D721Med (cell line): ENCODE data around the gene CDKAL1.

Source experiments
- DNase-seq: peaks from one replicate; pipeline ENCODE4 v3.0.0; 2011; ENCODE audit warnings: low spot score; ENCODE audit not compliant: insufficient read length
- FAIRE-seq: peaks from 2 replicates; lab custom pipeline; 2011; peaks lifted over from hg19 to GRCh38; lab: Jason Lieb, UNC
- TF ChIP-seq, protein P1 (sequence below): IDR thresholded peaks from 2 replicates; pipeline ENCODE4 v1.5.1; 2012; ENCODE audit warnings: mild to moderate bottlenecking, control low read depth; ENCODE audit not compliant: insufficient read depth; ENCODE audit errors: missing control alignments

Gene CDKAL1

GRCh38 chr6:21067521-21067920 is 533.3 kb downstream of the CDKAL1 start:
- TF ChIP-seq, protein P1, sequence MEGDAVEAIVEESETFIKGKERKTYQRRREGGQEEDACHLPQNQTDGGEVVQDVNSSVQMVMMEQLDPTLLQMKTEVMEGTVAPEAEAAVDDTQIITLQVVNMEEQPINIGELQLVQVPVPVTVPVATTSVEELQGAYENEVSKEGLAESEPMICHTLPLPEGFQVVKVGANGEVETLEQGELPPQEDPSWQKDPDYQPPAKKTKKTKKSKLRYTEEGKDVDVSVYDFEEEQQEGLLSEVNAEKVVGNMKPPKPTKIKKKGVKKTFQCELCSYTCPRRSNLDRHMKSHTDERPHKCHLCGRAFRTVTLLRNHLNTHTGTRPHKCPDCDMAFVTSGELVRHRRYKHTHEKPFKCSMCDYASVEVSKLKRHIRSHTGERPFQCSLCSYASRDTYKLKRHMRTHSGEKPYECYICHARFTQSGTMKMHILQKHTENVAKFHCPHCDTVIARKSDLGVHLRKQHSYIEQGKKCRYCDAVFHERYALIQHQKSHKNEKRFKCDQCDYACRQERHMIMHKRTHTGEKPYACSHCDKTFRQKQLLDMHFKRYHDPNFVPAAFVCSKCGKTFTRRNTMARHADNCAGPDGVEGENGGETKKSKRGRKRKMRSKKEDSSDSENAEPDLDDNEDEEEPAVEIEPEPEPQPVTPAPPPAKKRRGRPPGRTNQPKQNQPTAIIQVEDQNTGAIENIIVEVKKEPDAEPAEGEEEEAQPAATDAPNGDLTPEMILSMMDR, result no peak
- DNase-seq (no peak), FAIRE-seq (no peak)

DNA sequence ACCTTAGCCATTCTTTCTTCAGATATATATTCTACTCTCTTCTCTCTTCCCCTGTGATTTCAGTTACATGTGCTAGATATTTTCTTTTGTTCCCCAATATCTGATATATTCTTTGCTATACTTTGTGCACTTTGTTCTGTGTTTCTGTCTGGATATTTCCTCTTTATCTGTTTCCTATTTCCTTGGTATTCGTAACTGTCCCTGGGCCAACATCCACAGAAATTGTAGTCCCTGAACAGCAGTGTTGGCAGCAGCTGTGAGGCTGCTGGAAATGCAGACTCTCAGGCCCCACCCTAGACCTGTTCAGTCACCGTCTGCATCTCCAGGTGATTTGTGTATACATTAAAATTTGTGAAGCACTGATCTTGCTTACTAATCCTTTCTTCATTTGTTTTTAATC is 536.4 kb downstream of the CDKAL1 start:
- no peak for DNase-seq
- TF ChIP-seq, protein P1, result no peak
- FAIRE-seq, result no peak

GRCh38 chr6:21071780-21072468 is 537.7 kb downstream of the CDKAL1 start:
- DNase-seq (no peak), FAIRE-seq (peak; percentile 51)
- TF ChIP-seq, protein P1, result no peak

DNA sequence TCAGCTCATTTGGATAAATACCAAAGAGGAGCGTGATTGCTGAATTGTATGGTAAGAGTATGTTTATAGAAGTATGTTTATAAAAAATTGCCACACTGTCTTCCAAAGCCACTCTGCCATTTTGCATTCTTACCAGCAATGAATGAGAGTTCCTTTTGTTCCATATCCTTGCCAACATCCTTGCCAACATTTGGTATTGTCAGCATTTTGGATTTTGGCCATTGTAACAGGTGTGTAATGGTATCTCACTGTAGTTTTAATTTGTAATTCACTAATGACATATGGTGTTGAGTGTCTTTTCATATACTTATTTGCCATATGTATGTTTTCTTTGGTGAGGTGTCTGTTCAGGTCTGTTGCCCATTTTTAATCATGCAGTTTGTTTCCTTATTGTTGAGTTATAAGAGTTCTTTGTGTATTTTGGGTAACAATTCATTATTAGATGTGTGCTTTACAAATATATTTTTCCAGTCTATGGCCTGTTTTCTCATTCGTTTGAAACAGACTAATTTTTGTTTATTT is 539.1 kb downstream of the CDKAL1 start:
- TF ChIP-seq, protein P1, result no peak
- DNase-seq (no peak), FAIRE-seq (peak; percentile 46)

DNA sequence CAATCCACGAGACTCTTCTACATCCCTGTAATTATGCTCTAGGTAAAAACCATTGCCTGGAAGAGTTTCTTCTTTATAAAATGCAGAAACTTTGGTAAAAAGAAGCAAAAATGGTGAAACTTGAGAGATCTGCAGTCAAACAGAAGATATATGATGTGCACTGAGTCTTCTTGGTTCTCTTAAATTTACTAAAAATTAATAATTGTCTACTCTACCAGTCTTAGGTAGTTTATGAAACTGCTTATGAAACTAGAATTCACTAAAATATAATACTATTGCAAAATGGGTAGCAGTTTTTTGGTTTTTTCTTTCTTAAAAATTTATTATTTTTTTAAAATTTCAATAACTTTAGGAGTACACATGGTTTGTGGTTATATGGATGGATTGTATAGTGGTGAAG is 540.2 kb downstream of the CDKAL1 start:
- TF ChIP-seq, protein P1, result no peak
- FAIRE-seq (no peak), DNase-seq (no peak)

DNA sequence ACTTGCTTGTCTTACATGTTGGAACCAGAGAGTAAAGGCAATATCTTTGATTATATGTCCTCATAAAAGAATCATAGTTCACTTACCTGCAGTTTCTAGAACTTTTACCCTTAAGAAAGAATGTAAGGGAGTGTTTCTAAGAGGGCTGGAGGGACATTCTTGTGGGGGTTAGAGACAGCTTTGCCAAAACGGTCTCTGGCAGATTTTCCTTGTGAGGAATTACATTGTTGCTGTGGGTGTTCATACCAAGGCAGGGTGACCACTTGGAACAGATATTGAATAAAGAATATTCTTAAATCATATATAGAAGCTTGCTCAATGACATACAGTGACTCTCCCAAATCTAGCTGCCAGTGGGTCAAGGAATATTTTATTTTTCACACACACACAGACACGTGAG is 541.7 kb downstream of the CDKAL1 start:
- no peak for FAIRE-seq
- TF ChIP-seq, protein P1, result no peak
- DNase-seq, result no peak

DNA sequence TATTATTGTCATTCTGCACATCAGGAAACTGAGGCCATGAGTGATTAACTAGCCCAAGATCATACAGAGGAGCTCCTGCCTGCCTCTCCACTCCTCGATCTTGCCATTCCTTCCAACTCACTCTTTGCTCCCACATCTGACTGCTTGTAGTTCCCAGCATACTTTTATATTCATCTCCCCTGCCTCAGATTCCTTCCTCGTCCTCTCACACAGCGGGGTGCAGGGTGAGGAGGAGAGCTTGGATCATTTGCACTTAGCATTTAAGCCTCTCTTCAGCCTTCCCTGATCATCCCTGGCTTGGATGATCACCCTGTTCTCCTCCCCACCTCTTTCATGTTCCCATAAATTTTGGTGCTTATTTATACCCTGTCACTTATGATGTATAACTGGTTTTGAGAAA is 544.2 kb downstream of the CDKAL1 start:
- FAIRE-seq, result no peak
- TF ChIP-seq, protein P1, result no peak
- DNase-seq, result no peak
